Urothelium cell line (cell line): Measurements from ENCODE around the gene CMIP.
"Not testable (repeated sequence)": the region's sequence is repeated elsewhere in the genome, so short reads cannot be mapped to it uniquely, and the experiment has no call there.

Source experiments
- DNase-seq: peaks from one replicate; pipeline ENCODE4 v3.0.0; 2011; ENCODE audit warnings: low spot score, mixed read lengths
- FAIRE-seq: peaks from 2 replicates; lab custom pipeline; 2011; peaks lifted over from hg19 to GRCh38; lab: Jason Lieb, UNC

Gene CMIP

DNA sequence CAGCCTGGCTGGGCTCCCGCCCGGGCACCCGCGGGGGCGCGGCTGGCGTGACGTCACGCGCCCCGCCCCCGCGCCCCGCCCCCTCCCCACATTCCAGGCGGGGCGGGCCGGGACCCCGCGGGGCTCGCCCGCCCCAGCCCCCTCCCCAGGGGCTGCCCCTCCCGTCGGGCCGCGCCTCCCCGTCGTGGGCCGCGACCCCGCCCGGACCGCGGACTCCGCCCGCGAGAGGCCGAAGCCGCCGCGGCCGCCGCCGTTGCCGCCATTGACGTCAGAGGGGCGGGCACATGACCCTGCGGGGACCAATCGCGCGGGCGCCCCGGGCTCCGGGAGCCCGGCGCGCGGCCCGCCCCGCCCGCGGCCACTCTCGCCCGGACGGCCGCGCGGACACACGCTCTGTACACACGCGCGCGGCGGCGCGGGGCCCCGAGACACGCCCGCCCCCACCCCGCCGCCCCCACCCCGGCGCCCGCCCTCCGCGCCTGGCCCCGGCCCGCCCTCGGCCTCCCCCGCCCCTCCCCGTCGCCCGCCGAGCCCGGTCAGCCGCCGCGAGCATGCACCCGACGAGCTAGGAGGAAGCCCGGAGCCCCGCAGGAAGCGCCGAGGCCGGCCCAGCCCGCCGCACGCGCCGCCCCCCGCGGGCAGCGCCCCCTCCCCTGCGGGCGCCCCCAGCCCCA lies at the start of gene CMIP:
TSS of gene CMIP (plus strand) at position 361 of the 674 bp plus-strand sequence.
- FAIRE-seq (no peak), DNase-seq (peak; percentile 98)

DNA sequence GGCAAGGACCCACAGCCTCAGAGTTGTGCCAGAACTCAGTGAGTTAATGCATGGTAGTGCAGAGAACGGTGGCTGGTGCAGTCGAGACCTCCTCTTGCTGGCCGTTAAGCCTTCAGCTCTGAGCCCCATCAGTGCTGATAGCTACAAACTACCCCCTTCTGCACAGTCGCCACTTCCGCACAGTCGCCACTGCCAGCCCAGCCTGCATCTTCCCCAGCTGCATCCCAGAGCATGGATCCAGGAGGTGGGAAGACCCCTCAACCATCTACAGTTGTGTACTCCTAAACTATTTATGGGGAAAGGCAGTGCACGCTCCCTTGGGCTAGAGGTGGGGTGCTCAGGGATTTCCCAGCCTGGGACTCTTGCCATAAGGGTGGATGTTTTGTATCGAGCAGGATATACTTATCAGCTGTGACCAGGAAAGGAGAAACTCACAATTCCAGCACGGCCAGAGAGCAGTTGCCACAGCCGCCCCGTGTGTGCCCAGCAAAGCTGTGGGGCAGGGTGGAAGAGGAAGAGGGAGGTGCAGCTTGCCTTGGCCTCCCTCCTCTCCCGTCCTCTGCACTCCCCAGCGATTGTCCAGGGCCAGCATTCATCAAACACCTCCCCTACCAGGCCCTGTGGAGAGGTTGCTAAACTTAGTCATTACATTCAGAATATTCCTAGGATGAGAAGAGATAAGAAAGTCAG lies 49.5 kb upstream of the CMIP start:
- DNase-seq (no peak), FAIRE-seq (no peak)

DNA sequence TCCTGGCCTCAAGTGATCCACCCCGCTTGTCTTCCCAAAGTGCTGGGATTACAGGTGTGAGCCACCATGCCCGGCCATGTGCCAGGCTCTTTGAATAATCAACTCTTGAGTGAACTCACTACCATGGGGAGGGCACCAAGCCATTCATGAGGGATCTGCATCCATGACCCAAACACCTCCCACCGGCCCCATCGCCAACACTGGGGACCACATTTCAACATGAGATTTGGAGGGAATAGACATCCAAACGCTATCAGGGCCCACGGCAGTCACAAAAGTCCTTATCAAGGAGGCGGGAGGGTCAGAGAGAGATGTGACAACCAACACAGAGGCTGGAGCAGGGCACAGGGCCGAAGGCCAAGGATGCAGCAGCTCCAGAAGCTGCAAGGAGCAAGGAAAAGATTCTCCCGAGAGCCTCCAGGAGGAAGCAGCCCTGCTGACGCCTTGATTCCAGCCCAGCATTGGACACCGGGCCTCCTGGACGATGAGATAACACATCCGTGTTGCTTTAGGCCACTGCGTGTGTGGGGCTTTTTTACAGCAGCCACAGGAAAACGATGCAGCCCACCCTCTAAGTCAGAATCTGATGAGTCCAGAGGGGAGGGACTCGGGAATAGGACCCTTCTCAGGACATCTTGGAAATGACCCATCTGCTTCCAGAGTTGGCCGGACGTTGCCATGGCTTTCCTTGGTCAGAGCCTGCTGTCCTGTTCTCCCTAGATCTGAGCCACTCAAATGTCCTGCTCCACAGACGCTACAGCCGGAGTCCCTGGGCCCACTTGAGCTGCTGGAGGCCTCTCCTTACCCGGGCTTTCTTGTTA lies 47.3 kb upstream of the CMIP start:
- no peak for DNase-seq
- FAIRE-seq, result no peak

- no peak for DNase-seq
- no peak for FAIRE-seq
These were observed 46.6 kb upstream of the CMIP start for GRCh38 chr16:81397879-81398520.

GRCh38 chr16:81399909-81400308 lies 44.7 kb upstream of the CMIP start:
- no peak for DNase-seq
- no peak for FAIRE-seq

DNA sequence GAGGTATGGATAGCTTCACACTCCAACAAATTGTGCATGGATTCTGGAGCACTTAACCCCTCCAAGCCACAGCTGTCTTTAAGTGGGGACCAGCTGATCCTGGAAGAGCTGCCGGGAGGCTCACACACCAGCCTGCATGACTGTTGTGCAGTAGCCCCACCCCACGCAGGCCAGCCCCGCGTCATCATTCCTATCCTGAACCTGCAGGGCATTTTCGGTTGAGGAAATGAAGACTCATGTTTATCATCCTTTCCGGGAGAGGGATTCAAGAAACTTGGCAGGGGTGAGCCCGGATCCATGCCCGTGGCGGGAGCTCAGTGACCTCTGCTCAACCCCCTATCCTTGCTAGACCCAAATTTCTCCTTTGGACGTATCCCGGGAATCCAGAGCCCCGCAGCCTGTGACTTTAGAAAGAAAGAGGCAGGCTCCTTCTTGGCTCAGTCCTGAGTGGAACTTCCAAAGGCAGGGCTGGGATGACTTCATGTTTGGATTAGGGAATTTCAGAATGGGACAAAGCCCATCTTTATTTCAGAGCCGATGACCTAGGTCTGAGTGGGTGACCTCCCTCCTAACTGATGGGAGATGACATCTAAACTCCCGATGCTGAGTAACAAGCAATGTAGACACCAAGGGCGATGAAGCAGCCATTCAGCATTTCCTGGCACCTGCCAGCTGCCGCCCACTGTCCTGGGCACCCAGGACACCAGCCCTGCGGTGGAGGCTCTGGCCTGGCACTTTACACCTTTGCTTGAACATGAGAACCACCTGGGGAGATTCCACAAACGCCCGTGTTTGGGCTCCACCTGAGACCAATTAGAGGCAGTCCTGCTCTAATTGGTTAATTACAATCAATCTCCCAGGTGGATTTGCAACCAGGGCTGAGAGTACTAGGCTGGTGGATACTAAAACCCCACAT lies 43.3 kb upstream of the CMIP start:
- DNase-seq (peak; percentile 62), FAIRE-seq (no peak)

DNA sequence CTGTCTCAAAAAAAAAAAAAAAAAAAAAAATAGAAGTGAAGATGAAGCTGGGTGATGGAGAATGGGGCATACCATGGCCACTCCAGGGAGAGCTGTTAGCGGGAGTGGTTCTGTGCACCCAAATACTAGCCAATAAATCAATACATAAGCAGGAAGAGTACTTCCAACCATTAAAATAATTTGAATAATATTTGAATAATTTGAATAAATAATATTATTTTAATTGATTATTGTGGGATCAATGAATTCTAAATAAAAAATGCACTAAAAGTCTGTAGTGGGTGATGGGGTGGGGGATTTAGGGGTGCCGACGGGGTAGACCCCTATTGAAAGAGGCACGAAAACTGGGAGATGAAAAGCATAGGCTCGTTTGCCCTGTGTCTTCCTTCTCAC lies 41.4 kb upstream of the CMIP start:
- FAIRE-seq, result no peak
- DNase-seq, result no peak

DNA sequence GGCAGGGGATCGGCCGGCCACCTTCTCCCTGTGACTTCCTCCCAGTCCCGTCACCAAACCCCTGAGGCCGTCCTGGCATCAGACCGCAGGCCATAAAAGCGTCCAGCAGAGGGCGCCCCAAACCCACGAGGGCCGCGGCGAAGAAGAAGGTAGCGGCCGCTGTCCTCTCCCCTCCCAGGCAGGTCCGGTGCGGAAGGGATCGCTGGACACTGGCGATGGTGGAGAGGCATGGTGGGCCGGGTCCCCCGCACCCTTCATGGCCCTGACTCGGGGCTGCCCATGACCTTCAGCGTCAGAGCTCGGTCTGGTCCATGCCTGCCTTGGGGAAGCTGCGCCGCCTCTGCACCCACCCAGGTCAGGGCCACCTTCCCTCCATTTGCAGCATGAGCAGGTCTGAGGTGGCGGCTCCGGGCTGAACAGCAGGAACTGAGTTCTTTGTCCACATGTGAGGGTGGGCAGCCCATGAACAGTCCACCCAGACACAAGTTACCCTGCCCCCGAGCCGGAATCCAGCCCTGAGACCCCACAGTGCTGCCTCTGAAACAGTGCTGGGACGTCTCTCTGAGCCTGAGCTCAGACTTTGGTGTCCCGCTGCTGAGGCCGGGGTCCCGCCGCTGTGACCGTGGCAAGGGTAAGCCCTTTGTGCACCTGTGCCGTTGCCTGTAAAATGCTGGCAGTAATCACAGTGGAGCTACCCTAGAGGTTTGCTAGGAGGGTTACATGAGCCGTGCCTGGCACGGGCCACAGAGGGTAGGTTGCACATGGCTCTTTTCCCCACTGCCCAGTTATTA lies 40.8 kb upstream of the CMIP start:
- DNase-seq, result peak; percentile 87
- peak; percentile 9 for FAIRE-seq

DNA sequence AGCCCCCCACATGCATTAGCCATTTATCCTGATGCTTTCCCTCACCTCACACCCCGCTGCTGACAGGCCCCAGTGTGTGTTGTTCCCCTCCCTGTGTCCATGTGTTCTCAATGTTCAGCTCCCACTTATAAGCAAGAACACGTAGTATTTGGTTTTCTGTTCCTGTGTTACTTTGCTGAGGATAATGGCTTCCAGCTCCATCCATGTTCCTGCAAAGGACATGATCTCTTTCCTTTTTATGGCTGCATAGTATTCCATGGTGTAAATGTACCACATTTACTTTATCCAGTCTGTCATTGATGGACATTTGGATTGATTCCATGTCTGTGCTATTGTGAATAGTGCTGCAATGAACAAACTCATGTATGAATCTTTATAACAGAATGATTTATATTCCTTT lies 39.6 kb upstream of the CMIP start:
- FAIRE-seq, DNase-seq: not testable (repeated sequence)

- DNase-seq (peak; percentile 95), FAIRE-seq (peak; percentile 82)
These were observed 38.9 kb upstream of the CMIP start for GRCh38 chr16:81405702-81406113.

GRCh38 chr16:81408409-81408950 lies 36.1 kb upstream of the CMIP start:
- DNase-seq, result no peak
- no peak for FAIRE-seq

DNA sequence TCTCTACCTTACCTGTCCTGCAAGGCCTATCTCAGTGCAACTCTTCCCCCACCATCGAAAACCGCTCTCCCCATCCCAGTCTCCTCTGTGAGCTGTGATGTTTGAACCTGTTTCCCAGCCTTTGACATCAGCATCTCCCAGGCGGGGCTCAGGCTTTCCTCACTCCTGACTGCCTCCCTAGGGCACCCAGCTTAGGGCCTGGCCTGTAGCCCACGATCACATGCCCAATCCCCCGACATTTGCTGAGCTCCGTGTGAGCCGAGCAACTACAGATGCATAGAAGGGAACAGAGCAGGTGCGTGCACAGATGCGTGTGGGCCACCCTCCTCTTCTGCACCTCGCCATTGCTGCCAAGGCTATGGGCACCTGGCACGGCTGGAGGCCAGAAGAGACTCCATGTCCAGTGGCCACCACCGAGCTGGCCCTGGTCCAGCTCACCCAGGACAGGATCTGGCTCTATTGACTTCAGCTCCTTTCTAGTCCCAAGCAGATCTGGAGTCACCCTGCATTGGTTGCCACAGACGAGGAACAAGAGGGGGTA lies 35.5 kb upstream of the CMIP start:
- FAIRE-seq (no peak), DNase-seq (no peak)

DNA sequence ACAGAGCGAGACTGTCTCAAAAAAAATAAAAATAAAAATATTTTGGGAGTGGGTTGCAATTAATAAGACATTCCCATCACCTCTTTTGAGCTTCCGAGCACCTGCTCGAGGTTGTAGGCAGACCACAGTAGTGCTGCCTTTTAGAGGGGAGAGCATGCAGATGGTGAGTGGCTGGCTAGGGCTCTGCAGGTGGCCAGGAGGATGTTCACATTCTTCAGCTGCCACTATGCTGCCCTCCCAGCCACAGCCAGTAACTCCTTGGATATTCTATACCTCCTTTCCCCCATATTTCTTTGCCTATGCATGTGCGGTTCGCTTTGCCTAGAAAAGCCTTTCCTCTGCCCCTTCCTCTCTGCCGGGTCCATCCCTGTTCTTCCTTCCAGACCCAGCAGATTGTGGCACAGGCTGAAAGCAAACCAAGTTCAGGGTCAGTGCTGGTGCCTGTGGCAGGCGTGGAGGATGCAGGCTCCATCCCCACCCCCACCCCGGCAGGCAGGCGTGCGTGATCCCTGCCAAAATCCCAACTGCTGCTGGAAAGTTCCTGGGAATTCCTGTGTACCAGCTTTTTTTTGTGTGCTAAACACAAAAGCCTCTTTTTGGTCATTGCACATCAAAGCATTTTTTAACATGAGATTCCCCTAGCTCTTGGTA lies 33.8 kb upstream of the CMIP start:
- FAIRE-seq (no peak), DNase-seq (no peak)

DNA sequence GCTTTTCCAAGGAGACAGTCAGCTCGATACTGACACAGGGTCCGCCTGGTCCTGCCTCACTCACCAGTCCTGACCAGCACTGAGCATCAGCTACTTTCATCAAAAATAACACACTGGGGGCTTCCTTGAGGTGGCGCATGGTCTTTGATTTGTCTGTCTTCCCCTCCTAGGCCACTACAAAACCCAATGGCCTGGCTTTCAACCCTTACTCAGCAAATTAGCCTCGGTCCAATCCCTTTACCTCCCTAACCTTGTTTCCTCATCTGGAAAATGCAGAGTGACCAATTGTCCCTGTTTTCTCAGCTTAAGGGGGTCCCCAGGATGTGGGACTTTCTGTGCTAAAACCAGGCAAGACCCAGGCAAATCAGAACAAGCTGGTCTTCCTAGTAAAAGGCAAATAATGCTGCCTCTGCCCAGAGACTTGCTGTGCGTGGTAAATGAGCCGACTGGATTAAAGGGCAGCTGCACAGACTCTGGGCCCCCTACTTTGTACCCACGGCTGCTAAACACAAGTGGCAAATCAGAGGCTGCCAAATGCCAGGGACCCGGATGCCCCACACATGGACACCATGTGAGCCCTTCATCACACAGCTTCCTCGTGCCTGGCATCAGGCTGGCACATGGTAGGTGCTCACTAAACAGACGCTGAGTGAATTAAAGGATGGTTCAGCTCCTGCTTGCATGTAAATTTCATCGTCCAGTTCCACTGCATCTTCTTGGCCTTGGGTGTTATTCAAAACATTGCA lies 31.2 kb upstream of the CMIP start:
- FAIRE-seq, result no peak
- no peak for DNase-seq

- DNase-seq (no peak), FAIRE-seq (no peak)
These were observed 28.9 kb upstream of the CMIP start for GRCh38 chr16:81415751-81416150.

- no peak for FAIRE-seq
- DNase-seq, result no peak
These were observed 27.9 kb upstream of the CMIP start for GRCh38 chr16:81416749-81417148.

GRCh38 chr16:81417210-81417609 lies 27.4 kb upstream of the CMIP start:
- FAIRE-seq (no peak), DNase-seq (no peak)

GRCh38 chr16:81419806-81420205 lies 24.8 kb upstream of the CMIP start:
- FAIRE-seq, result no peak

More at GRCh38 chr16:81419806-81420205, 24.8 kb upstream of the CMIP start:
- no peak for DNase-seq
